HL-60 (cell line): ENCODE measurements around the gene ADAMTS16.

Source experiments
- DNase-seq, 2 experiments: peaks; one replicate each; pipeline ENCODE4 v3.0.0-alpha.2; 2010 to 2020; ENCODE audit warnings: low read depth in 1 of 2, low spot score in 1 of 2
- H3K27ac ChIP-seq: fragments of 250-450 bp; sonication (Bioruptor Pico); replicated peaks from 2 replicates; pipeline ENCODE4 v1.5.1; 2020; ENCODE audit warnings: mild to moderate bottlenecking, moderate library complexity
- H3K27me3 ChIP-seq: fragments of 250-450 bp; sonication (Bioruptor Pico); 2 replicates; pipeline ENCODE4 v1.5.1; 2021; ENCODE audit warnings: mild to moderate bottlenecking, moderate library complexity; ENCODE audit not compliant: insufficient read depth, poor library complexity, severe bottlenecking
- H3K4me3 ChIP-seq: replicated peaks from 2 replicates; pipeline ENCODE4 v1.5.1; 2011; ENCODE audit warnings: mild to moderate bottlenecking, control low read depth, low read length; ENCODE audit not compliant: insufficient read depth
- CTCF ChIP-seq: IDR thresholded peaks from one replicate; pipeline ENCODE4 v1.5.1; 2011; ENCODE audit warnings: low read length, control low read depth, inconsistent platforms; ENCODE audit not compliant: insufficient read depth
- GABPA ChIP-seq: IDR thresholded peaks from 2 replicates; pipeline ENCODE4 v1.6.1; 2012; ENCODE audit warnings: low read depth
- POLR2AphosphoS5 ChIP-seq: IDR thresholded peaks from 2 replicates; pipeline ENCODE4 v1.6.1; 2012; ENCODE audit warnings: low read depth
- REST ChIP-seq: IDR thresholded peaks from 2 replicates; pipeline ENCODE4 v1.6.1; 2012; ENCODE audit warnings: low read depth; ENCODE audit not compliant: insufficient replicate concordance
- SPI1 ChIP-seq: IDR thresholded peaks from 2 replicates; pipeline ENCODE4 v1.6.1; 2012; ENCODE audit warnings: low read depth, mild to moderate bottlenecking, borderline replicate concordance

The ADAMTS16 gene

GRCh38 chr5:5360363-5360940 lies 220.3 kb downstream of the ADAMTS16 start:
- no peak for TF ChIP-seq SPI1
- no peak for TF ChIP-seq POLR2AphosphoS5
- no peak for TF ChIP-seq REST
- no peak for TF ChIP-seq CTCF
- TF ChIP-seq GABPA, result no peak
- Histone ChIP-seq H3K27ac (no peak overlapping the region), H3K27me3 (no peaks in the 10 kb centered on the region), H3K4me3 (no peak overlapping the region)
- no peak for DNase-seq

GRCh38 chr5:5360941-5361520 lies 220.9 kb downstream of the ADAMTS16 start:
- TF ChIP-seq CTCF (no peak), SPI1 (no peak), POLR2AphosphoS5 (no peak), GABPA (no peak), REST (no peak)
- no peak for DNase-seq
- Histone ChIP-seq H3K27me3 (no peaks in the 10 kb centered on the region), H3K4me3 (no peak overlapping the region), H3K27ac (no peak overlapping the region)

GRCh38 chr5:5363045-5363444 lies 222.9 kb downstream of the ADAMTS16 start:
- Histone ChIP-seq H3K27me3 (no peaks in the 10 kb centered on the region), H3K27ac (no peak overlapping the region), H3K4me3 (no peak overlapping the region)
- peak in 1 of 2 experiments; percentile 7 for DNase-seq
- TF ChIP-seq CTCF (no peak), SPI1 (no peak), GABPA (no peak), POLR2AphosphoS5 (no peak), REST (no peak)
